GM12872 (cell line): Measurements from ENCODE around the gene FAM151A.

ENCODE experiments used
- TF ChIP-seq, protein P1 (sequence below): IDR thresholded peaks from 3 replicates; pipeline ENCODE4 v1.5.1; 2011; ENCODE audit warnings: low read depth, mild to moderate bottlenecking, low read length, moderate library complexity; ENCODE audit not compliant: insufficient read depth

The FAM151A gene

GRCh38 chr1:54606096-54606989, 17.0 kb downstream of the FAM151A start:
- TF ChIP-seq, protein P1, sequence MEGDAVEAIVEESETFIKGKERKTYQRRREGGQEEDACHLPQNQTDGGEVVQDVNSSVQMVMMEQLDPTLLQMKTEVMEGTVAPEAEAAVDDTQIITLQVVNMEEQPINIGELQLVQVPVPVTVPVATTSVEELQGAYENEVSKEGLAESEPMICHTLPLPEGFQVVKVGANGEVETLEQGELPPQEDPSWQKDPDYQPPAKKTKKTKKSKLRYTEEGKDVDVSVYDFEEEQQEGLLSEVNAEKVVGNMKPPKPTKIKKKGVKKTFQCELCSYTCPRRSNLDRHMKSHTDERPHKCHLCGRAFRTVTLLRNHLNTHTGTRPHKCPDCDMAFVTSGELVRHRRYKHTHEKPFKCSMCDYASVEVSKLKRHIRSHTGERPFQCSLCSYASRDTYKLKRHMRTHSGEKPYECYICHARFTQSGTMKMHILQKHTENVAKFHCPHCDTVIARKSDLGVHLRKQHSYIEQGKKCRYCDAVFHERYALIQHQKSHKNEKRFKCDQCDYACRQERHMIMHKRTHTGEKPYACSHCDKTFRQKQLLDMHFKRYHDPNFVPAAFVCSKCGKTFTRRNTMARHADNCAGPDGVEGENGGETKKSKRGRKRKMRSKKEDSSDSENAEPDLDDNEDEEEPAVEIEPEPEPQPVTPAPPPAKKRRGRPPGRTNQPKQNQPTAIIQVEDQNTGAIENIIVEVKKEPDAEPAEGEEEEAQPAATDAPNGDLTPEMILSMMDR: no peak

DNA sequence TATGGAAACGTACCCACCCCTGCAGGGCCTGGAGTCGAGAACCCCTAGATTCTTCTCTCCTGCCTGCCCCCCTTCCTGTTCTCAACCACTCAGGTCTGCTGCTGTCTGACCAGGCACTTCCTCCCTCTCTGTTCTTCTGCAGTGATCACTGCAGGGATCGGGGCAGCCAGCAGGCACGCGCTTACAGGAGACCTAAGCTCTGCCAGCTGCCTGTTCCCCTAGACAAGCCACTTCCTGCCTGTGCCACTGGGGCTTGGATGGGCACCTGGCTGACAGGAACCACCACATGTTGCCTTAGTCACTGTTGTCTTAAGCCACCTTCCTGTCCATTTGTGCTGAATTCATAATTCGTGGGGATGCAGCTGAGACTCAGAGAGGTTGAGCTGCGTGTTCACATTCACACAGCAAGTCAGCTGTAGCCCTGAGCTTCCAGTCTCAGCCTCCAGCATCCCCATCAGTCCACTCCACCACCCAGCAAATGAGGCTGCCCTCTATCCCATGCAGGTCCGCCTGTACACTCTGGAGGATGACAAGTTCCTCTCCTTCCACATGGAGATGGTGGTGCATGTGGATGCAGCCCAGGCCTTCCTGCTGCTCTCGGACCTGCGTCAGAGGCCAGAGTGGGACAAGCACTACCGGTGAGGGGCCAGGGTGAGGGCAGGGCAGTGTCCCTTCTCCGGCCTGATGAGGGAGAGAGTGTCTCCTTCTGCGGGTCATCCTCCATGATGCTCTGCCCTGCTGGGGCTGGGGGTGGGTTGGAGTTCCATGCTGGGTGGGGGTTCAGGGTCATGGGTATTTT, 18.6 kb downstream of the FAM151A start:
- TF ChIP-seq, protein P1: no peak

DNA sequence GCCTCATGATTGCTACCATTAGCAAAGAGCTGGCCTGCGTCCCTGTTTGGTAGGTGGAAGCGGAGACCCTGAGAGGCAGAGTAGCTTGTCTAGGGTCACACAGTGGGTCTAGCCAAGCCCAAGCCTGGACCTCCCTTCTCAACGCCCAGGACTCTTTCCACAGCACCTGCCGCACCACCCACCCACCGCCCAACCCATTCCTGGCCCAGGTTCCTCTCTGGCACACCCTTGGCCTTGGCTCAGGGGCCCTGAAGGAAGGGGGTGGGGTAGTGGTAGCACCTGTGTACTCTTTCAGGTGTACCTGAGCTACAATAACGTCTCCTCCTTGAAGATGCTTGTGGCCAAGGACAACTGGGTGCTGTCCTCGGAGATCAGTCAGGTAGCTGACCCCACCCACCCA, 19.3 kb downstream of the FAM151A start:
- TF ChIP-seq, protein P1: no peak

DNA sequence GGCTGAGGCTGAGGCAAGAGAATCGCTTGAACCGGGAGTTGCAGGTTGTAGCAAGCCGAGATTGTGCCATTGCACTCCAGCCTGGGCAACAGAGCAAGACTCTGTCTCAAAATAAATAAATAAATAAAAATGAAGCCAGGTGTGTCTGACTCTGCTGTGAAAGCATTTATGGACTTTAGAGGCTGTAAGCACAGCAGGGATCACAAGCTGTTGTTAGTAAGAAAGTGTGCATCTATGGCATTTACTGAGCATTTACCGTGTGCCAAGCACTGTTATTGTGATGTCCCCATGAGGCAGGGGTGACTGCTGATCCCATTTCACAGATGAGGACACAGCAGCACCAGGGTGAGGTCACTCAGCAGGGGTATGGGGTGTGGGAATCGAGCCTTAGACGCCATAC, 20.1 kb downstream of the FAM151A start:
- TF ChIP-seq, protein P1: no peak

DNA sequence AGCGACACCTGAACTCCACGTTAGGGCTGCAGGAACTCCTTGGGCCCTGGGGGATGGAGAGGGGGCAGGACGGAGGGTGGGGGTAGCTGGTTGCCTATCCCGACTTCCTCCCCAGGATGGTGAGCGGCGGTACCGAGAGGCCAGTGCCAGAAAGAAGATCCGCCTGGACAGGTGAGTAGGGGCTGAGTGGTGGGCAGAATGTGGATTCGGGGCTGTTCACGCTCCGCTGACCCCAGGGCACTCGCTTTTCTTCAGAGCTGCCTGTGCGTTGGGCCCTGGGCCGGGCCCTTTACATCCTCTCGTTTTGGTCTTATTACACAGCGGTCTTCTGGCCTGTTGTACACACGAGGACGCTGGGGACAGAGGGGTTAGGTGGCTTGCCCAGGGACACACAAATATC, 20.8 kb downstream of the FAM151A start:
- TF ChIP-seq, protein P1: no peak

DNA sequence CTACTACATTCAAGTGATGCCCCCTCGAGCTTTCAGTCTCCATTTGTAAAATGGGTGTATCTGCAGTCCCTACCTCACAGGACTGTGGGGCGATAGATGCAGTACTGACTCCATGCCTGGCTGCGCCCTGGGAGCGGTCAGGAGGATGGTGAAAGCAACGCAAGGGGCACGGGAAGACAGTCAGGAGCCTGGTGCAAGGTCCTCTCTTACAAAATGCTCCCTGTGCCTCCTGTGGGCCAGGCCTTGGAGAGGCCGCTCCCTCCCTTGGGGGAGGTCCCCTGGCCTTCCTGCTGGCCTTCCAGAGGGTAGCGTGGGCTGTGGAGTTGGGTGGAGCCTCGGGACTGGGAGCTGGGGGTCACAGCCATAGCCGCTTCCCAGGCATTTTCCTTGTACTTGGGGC, 21.6 kb downstream of the FAM151A start:
- TF ChIP-seq, protein P1: no peak

DNA sequence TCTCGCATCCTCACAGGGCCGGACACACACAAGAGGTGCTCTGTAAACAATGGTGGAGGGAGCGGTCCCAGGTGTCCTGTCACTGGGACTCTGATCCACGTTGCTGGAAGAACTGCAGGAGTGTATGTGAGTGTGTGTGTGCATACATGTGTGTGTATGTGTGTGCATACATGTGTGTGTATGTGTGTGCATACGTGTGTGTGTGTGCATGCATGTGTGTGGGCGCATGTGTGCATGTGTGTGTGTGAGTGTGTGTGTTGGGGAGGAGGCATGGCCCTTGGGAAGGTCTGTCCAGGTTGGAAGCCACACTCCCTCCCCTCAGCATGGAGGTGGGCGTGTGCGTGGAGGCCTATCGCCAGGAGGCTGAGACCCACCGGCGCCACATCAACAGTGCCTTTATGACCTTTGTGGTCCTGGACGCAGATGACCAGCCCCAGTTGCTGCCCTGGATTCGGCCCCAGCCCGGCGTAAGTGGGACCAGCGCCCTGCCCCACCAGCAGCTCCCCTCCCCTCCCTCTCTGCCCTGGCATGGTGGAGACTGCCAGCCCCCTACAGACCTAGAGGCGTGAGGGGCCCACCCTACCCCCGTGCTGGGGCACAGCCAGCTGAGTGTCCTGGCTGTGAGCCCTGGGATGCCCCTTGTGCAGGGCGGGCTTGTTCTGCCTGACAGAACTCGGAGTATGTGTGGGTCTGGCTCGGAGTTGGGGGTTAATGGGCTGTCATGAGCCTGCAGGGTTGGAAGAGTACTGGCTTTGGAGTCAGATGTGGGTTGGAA, 22.2 kb downstream of the FAM151A start:
- TF ChIP-seq, protein P1: no peak
